ENCODE data around the gene FAM163A. TPM values are rescaled to one million over a fixed set of nuclear protein-coding genes. Genes with fewer than 3 reads are reported as not detected.

FAM163A gene
- total and polyA plus RNA-seq, 9 of the 15 experiments (the other 6 are each of a cell fraction or from before 2014, with no cell fraction given) = not detected

DNA sequence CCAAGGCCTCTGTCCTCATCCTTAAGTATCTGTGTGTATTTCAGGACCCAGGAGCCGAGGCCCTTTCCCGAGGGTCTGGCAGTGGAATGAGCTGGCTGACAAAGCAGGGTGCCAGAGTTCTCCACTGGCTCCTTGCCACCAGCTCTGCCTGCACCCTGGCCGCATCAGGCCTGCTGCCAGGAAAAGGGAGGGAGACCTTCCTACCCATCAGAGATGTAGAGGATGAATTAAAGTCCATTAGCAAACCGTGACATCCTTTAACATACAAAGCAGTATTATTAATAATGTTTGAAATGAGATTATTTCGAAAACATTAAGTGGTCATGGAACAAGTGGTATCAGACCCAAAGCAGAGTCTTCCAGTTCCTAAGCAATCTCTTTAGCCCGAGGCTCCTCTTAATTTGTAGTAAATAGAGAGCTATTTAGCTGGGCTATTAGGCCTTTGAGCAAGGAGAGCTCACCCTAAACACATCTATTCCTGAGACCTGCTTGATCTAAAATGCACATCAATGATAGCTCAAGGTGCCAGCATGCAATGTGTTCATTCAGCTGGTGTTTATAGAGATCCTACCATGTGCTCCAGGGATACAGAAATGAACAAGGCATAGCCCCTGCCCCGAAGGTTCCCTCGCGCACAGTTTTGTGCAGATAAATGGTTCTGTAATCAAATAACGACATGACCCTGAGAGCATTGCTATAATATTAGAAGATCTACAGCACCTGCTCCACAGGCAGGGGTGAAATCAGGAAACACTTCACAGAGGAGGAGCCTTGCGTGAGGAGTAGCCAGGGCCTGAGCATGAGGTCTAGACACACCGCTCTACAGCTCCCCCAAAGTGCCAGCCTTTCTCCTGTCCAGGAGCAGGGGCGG is 44.0 kb downstream of the FAM163A start:
- Histone ChIP-seq H3K79me2 (ENCODE audit: control insufficient read depth, insufficient read depth, low read length) (no peaks in the 10 kb centered on the region), H3K9me3 (replicated peaks; ENCODE audit: control insufficient read depth, insufficient read depth, low read depth, low read length) (no peaks in the 10 kb centered on the region), H3K9ac (ENCODE audit: insufficient read depth in 1 of 2, low read depth in 2 of 2, low read length in 2 of 2) (no peak overlapping the region), H4K20me1 (replicated peaks; ENCODE audit: control insufficient read depth, insufficient read depth, low read length) (no peaks in the 10 kb centered on the region; the same call in 1 of the 2 replicates), H2AFZ (ENCODE audit: low read depth, low read length) (no peak overlapping the region), H3K4me1 (replicated peaks in 1 of 2; ENCODE audit: control insufficient read depth in 2 of 2, insufficient read depth in 2 of 2, low read length in 2 of 2) (no peaks in the 10 kb centered on the region), H3K36me3 (ENCODE audit: control insufficient read depth, insufficient read depth, low read length) (no peaks in the 10 kb centered on the region), H3K9me1 (ENCODE audit: control insufficient read depth, insufficient read depth, low read length) (no peaks in the 10 kb centered on the region), H3K4me3 (no peak overlapping the region), H3K27ac (ENCODE audit: extremely low read depth, low read depth, low read length) (no peak overlapping the region), H3K27me3 (ENCODE audit: control insufficient read depth in 2 of 2, insufficient read depth in 2 of 2, low read length in 2 of 2) (peaks cover 49 to 66% of the 10 kb centered on the region in 2 experiments), H3K4me2 (ENCODE audit: insufficient read depth, low read length) (no peak overlapping the region)
- ChIA-PET CTCF (ENCODE audit: low intra/inter-chr PET ratio) (no interaction called here), POLR2A (interaction anchor here (0.6 to 1.0 kb wide), 2 partner anchors 13 to 1276 kb away, joined by 3 read pairs; no protein-coding TSS in a partner anchor)
- no TSS peak for BruUV-seq (replicated peaks)
- no peak for FAIRE-seq
- no peak for DNase-seq (ENCODE audit: extremely low read depth in 1 of 4, low spot score in 3 of 4)
- WGBS (ENCODE audit: insufficient coverage, low coverage, missing lambda C conversion rate) = 2% methylated on average over 13 of the region's 13 CpGs
- in situ Hi-C loops (cut with MboI) (no loop called here), intact Hi-C loops (cut with micrococcal nuclease) (no loop called here)
- ATAC-seq = no peak
- TF ChIP-seq RAD21 (CRISPR knock-in tag; conservative IDR thresholded peaks at IDR 0.05 in 1 of 2, IDR thresholded peaks at IDR 0.05 in 1 of 2) = no peak
- TF ChIP-seq, protein P1, sequence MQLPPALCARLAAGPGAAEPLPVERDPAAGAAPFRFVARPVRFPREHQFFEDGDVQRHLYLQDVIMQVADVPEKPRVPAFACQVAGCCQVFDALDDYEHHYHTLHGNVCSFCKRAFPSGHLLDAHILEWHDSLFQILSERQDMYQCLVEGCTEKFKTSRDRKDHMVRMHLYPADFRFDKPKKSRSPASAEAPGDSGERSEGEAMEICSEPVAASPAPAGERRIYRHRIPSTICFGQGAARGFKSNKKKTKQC (CRISPR knock-in tag; IDR thresholded peaks at IDR 0.05) = no peak
- no peak for TF ChIP-seq EHMT2 (IDR thresholded peaks at IDR 0.05)
- TF ChIP-seq ZNF197 (CRISPR knock-in tag; IDR thresholded peaks at IDR 0.05; ENCODE audit: low read depth) = no peak
- no peak for TF ChIP-seq CBX5 (IDR thresholded peaks at IDR 0.05; ENCODE audit: borderline replicate concordance, low read depth)
- TF ChIP-seq E2F3 (CRISPR knock-in tag; IDR thresholded peaks at IDR 0.05) = no peak
- TF ChIP-seq BMI1 (IDR thresholded peaks at IDR 0.05; ENCODE audit: low read length) = no peak
- TF ChIP-seq, protein P2, sequence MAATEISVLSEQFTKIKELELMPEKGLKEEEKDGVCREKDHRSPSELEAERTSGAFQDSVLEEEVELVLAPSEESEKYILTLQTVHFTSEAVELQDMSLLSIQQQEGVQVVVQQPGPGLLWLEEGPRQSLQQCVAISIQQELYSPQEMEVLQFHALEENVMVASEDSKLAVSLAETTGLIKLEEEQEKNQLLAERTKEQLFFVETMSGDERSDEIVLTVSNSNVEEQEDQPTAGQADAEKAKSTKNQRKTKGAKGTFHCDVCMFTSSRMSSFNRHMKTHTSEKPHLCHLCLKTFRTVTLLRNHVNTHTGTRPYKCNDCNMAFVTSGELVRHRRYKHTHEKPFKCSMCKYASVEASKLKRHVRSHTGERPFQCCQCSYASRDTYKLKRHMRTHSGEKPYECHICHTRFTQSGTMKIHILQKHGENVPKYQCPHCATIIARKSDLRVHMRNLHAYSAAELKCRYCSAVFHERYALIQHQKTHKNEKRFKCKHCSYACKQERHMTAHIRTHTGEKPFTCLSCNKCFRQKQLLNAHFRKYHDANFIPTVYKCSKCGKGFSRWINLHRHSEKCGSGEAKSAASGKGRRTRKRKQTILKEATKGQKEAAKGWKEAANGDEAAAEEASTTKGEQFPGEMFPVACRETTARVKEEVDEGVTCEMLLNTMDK (IDR thresholded peaks at IDR 0.05; ENCODE audit: borderline replicate concordance, insufficient read depth, low read depth, low read length, poor library complexity, severe bottlenecking) = no peak
- TF ChIP-seq HDAC2 (IDR thresholded peaks at IDR 0.05) = no peak
- TF ChIP-seq, protein P3, sequence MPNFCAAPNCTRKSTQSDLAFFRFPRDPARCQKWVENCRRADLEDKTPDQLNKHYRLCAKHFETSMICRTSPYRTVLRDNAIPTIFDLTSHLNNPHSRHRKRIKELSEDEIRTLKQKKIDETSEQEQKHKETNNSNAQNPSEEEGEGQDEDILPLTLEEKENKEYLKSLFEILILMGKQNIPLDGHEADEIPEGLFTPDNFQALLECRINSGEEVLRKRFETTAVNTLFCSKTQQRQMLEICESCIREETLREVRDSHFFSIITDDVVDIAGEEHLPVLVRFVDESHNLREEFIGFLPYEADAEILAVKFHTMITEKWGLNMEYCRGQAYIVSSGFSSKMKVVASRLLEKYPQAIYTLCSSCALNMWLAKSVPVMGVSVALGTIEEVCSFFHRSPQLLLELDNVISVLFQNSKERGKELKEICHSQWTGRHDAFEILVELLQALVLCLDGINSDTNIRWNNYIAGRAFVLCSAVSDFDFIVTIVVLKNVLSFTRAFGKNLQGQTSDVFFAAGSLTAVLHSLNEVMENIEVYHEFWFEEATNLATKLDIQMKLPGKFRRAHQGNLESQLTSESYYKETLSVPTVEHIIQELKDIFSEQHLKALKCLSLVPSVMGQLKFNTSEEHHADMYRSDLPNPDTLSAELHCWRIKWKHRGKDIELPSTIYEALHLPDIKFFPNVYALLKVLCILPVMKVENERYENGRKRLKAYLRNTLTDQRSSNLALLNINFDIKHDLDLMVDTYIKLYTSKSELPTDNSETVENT (CRISPR knock-in tag; IDR thresholded peaks at IDR 0.05) = no peak
- no peak for TF ChIP-seq BRD9 (IDR thresholded peaks at IDR 0.05; ENCODE audit: low read depth, partially characterized antibody)
- no peak for TF ChIP-seq TCFL5 (CRISPR knock-in tag; conservative IDR thresholded peaks at IDR 0.05)
- TF ChIP-seq, protein P4, sequence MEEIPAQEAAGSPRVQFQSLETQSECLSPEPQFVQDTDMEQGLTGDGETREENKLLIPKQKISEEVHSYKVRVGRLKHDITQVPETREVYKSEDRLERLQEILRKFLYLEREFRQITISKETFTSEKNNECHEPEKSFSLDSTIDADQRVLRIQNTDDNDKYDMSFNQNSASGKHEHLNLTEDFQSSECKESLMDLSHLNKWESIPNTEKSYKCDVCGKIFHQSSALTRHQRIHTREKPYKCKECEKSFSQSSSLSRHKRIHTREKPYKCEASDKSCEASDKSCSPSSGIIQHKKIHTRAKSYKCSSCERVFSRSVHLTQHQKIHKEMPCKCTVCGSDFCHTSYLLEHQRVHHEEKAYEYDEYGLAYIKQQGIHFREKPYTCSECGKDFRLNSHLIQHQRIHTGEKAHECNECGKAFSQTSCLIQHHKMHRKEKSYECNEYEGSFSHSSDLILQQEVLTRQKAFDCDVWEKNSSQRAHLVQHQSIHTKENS (CRISPR knock-in tag; IDR thresholded peaks at IDR 0.05) = no peak
- no peak for TF ChIP-seq FOS (IDR thresholded peaks at IDR 0.05; ENCODE audit: extremely low read depth, insufficient read length)
- no peak for TF ChIP-seq ETV1 (tag; conservative IDR thresholded peaks at IDR 0.05; ENCODE audit: low read depth)
